ENCODE results near the gene CBS. TPM values are rescaled to one million over a fixed set of nuclear protein-coding genes. Genes with fewer than 3 reads are reported as not detected.
"Not testable (repeated sequence)": the region's sequence is repeated elsewhere in the genome, so short reads cannot be mapped to it uniquely, and the experiment has no call there.

Gene CBS
- total RNA-seq, 1 donor from 2014 or later = 2.7 TPM

DNA sequence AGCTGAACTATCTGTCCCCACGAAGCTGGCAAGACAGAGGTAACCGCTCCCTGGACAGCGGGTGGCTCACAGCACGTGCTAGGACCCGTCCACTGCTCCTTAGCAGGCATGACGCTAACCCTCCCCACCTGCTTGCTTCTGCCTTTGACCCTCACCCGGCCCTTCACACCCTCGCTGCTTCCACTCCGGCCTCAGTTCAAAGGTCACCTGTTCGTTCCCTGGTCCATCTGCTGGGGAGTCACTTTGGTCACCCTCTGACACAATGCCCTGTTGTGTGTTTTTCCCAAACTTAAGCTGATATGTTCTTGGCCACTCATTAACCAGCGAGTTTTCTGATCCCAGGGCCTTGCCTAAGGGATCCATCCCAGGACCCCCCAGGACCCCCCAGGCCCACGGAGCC is 7.6 kb downstream of the CBS start:
- not testable (repeated sequence) for DNase-seq (ENCODE audit: low read depth in 2 of 2)

DNA sequence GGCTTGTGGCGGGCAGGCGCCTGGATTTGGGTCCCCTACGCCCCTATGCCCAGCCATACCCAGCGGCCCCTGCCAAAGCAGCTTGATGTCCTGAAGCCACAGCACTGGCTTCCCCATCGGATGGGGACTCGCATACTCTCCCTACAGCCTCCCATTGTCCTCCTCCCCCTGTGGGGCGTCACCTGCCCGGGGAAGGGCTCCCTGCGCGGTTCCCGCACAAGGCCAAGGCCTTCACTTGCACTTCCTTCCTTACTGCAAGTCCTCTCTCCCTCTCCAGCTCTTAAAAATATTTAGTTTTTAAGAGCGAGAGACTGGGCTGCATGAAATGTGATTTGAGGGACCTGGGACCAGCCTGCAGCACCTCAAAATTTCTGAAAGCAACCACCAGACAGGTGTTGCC is 8.9 kb downstream of the CBS start:
- not testable (repeated sequence) for DNase-seq (ENCODE audit: low read depth in 2 of 2)

DNA sequence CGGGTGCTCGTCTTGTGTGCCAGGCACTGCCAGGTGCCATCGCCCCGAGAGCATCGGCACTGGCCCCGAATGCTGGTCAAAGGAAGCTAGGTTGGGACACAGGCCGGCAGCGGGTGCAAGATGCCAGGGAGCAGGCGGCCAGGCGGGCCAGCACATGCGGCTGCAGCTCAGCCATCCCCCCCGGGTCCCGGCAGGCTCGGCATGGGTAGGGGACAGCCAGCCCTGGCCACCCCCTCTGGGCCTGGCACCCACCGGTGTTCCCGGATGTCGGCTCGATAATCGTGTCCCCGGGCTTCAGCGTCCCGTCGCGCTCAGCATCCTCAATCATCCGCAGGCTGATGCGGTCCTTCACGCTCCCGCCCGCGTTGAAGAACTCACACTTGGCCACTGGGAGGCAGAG is 9.6 kb downstream of the CBS start:
- DNase-seq (ENCODE audit: low read depth in 2 of 2) = not testable (repeated sequence)

DNA sequence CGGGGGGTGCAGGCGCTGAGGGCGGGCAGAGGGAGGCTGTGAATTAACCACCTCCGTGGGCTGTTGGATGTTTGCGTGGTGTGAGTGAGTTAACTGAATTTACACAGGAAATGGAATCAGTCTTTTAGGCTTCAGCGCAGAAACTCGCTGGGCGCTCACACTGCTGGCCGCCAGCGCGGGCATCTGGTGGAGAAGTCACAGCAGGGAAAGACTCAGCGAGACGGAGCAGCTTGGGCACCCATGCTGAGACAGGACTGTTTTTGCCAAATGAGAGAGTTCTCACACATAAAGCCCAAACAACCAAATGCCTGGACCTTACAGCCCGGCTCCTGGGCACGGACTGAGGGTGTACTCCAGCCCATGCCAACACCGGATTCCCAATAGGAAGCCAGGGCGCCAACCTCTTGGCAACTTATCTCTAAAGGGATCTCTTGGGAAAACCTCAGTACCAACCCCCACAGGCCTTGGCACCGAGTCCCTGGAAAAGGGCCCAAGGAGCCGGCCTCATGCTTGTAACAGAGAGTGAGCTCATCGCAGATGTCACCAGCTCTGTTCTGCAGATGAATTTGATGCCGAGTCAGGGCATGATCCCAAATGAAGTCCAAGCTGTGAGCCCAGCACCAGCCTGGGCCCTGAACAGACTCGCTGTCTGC is 11.2 kb downstream of the CBS start:
- DNase-seq (ENCODE audit: low read depth in 2 of 2) = not testable (repeated sequence)

DNA sequence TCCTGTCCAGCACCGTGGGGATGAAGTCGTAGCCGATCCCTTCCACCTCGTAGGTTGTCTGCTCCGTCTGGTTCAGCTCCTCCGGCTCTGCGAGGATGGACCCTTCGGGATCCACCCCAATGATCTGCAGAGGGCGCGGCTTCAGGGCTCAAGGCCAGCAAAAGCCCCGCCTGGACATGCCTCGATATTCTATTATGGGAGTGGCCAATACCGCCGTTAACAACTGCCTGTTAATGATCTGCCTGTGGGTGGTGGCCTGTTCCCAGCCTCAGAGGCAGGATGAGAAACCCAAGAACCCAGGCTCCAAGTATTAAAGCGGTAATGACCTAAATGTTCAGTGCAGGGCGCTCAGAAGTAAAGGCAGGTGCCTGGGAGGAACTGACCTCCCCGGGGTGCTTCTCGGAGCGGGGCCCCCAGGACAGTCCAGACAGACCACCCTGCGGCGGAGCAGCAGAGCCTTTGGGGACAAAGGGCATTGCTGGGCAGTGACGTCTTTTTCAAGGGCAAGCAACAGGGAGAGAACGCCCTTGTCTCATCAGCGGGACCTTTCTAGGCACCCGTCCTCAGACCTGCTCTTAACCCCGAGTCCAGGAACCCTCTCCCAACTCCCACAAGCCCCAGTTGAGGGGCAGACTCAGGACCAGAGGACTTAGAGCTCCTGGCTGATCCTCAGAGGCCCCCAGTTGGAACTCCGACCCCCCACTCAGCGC is 12.5 kb downstream of the CBS start:
- not testable (repeated sequence) for DNase-seq (ENCODE audit: low read depth in 2 of 2)

DNA sequence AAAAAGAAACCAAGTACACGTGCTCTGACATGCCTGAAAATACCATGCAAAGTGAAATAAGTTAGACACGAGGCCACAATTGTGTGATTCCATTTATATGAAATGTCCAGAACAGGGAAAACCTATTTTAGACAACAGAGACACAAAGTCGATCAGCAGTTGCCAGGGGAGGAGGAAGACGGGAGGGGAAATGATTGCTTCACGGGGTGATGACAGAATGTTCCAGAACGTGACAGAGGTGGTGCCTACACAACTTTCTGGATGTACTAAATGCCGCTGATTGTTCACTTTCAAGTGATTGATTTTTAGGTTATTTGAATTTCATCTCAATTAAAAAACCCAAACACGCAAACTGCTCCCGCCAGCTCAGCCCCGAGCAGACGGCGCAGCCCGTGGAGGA is 22.5 kb downstream of the CBS start:
- not testable (repeated sequence) for DNase-seq (ENCODE audit: low read depth in 2 of 2)

DNA sequence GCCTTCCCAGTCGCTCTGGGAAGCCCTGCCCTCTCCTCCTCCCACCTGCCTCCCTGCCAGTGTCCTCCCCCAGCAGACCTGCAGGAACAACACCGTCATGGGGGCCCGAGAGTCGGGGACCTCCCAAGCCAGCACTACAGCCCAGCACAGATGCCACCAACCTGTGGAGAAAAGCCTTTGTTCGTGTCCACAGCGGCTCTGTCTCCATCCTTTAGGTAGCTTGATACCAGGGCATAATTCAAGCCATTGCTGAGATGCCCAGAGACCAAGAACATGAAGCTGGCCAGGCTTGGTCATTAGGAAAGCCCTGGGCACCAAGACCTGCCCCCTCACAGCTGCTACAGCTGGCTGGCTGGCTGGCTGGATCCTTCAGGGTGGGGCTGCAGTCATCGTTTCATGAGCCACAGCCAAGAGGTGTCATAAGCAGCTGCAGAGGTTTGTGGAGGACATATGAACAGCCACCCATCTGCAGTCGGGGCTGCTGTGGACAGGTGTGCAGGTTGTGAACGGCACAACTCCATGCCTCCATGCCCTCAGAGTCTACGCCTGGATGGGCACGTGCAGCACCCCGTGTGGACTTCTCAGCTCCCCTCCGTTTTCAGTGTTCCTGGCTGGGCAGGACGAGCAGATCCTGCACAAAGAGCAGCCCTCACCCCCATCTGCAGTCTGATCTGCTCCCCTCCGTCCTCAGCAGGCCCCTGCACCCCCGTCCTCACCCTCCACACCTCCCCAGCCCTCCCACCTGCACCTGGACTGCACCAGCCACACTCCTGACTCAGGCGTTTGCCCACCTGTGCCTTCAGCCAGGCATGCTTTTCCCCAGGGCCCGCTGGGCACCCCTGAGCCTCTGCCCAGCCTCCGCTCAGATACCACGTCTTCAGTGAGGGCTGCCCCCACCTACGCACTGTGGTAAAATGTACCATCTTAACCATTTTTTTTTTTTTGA is 29.5 kb downstream of the CBS start:
- DNase-seq (ENCODE audit: low read depth in 2 of 2) = not testable (repeated sequence)

DNA sequence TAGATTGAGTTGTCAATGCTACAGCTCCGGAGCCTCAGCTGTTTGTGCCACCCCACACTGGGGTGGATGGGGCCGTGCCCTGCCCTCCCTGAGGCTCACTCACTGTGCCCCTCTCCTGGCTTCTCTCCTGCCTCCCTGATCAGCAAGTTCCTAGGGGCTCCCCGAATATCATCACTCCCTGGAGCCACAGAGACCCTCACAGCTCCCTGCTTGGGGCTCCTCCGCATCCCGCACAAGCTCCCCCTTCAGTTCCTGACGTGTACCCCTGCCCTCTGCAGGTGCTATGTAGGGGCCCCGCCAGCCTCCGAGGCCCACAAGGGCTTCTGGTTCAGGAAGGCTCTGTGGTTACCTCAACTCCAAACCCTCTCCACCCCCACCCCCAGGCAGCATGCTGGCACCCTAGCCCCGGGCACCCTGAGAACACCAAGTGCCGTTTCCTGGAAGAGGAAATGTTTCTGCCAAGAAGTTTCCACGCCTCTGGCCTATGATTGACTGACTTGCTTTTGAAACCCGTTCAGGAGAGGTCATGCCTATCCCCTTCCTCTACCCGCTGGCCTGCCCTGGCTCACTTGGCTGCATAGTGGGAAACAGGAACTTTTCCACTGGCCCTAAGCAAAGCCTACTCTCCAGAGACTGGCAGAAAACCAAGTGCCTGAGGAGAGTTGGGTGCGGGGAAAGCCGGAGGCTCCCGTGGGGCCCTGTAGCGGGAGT is 30.3 kb downstream of the CBS start:
- DNase-seq (ENCODE audit: low read depth in 2 of 2) = not testable (repeated sequence)

DNA sequence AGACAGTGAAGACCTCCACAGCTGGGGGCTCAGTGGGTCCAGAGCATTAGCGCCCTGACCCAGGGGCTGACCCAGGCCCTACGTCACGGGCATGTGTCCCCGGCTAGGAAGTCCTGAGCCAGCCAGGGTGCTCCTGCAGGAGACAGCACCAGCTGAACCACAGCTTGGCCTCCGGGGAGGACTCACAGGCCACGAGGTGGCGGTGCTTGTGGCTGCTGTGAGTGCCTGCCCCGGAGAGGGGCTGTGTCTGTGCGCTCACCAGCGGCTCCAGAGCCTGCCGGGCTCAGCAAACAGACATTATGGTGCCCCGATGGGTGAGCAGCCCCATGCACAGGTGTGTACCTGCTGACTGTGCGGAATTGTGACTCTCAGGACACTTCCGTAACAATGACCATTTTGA is 31.1 kb downstream of the CBS start:
- not testable (repeated sequence) for DNase-seq (ENCODE audit: low read depth in 2 of 2)

DNA sequence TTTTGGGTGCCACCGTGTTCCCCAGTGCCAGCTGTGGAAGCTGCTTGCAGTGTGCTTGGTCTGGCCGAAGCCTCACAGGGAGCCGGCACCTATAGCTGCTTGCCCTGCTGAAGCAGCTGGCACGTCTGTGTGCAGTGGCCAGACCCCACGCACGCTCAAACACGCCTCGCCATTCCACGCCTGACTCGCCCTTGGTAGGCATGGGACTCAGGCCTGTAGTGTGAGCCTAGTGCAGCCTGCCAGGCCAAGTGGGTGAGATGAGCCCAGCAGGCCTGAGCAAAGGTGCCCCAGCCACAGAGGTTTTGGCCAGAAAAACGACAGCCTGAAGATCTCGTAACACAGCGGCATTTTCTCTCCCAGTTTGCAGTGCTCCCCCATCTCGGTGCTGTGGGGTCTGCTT is 32.3 kb downstream of the CBS start:
- DNase-seq (ENCODE audit: low read depth in 2 of 2) = not testable (repeated sequence)

DNA sequence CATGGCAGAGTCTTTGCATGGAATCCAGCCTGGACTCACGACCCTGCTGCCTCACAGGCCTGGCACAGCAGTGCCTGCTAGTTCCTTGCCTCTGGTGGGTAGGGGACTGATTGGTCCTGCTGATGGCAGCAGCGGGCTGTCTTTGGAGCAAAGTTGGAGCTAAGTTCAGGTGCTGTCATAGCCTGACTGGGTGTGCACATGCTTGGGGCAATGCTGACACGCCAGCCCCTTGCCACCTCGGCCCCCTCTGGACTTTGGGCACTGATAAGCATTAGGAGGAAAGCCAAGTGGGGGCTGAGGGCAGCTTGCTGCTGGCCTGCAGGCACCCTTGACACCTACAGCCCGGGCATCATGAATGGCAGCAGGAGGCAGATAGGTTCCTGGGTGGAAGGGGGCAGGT is 33.5 kb downstream of the CBS start:
- not testable (repeated sequence) for DNase-seq (ENCODE audit: low read depth in 2 of 2)

DNA sequence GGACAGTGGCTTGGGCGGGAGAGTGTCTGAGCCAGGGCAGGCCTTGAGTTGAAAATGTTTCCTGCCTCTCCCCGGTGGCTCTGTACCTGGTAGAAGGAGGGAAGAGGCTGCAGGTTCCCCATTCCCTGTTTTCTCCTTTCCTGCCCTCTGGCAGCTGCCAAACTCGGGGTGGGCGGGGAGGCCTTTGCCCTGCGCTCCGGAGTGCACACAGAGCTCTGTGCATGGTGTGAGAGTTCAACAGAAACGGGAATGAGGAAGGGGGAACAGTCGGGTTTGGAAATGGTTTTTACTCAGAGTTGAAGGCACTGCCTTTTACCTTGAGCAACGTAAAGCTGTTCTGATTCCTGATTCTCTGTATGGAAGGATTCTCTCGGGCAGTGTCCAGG is 37.0 kb downstream of the CBS start:
- not testable (repeated sequence) for DNase-seq (ENCODE audit: low read depth in 2 of 2)

DNA sequence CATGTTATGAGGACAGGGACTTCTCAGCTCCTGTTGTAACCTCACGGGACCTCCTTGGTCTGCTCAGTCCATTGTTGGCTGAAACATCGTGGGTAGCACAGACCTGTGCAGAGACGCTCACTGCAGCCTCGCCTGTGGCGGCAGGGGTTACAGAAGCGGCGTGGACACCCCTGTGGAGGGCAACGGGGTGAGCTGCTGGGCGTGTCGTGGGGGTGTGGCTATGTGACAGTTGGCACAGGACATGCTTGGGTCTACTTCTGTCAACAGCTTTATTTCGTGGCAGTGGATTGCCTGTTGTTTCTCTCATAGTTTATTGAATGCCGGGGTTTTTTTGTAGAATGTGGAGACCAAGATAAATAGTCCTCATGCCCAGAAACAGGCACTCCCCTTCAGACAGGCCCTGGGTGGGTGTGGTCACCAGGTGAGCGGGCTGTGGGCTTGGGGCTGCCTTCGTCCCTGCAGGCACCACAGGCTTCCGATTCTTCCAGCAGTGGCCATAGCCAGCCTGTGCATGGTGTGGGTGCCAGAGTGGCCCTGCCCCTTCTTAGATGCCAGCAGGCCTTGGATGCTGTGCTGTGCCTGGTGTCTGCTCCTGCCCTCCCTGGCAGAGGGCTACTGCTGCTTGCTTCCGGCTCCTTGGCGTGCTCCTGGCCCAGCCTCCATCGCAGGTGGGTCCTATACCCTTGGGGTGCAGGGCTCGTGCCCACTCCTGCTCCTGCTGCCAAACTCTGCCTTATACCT is 37.5 kb downstream of the CBS start:
- not testable (repeated sequence) for DNase-seq (ENCODE audit: low read depth in 2 of 2)

DNA sequence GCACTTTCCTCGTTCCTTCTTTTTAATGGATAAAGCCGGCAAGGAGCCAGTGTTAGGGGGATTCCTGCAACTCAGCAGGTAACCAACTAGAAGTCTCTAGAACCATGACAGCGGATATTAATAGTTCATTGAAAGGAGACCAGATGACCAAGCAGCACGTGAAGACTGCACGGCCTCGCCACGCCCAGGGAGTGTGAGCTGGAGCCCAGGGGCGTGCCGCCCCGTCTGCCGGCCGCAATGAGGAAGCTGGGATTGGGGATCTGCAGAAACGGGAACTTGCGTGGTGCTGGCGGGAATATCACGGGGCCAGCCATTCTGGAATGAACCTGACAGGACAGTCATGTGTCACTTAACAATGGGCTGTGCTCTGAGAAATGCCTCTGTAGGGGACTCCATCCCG is 38.7 kb downstream of the CBS start:
- DNase-seq (ENCODE audit: low read depth in 2 of 2) = not testable (repeated sequence)

DNA sequence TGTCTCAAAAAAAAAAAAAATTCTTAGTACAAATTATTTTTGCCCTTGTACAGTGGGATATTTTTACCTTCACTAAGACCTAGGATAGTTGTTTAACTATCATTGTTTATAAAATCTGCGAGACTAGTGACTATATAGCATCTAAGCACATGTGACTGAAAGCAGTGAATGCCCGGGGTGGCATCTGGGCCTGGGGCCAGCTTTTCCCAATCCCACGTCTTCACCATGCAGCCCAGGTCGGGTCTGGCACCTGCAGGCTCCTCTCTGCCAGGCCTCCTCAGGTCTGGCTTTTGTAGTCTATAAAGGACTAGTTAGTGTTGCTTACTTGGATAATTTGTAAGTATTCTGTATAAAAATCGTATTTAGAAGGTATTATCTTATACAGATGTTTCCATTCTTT is 40.8 kb downstream of the CBS start:
- DNase-seq (ENCODE audit: low read depth in 2 of 2) = no peak

DNA sequence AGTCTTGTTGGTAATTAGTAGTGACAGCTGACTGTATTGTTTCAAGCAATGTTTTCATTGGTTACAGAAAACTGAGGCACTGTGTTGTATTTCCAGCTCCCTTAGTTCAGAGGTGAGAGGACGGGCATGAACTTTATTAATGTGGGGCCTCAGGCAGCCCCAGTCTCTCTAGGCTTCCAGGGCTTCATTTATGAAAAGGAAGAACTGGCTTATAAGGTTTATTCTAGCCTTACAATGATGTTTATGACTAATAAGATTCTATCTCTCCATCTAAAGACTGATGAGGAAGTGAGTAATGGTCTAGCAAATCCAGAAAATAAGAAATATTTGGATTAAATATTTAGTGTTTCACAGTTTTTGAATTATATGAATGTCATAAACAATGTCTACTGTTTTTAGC is 41.5 kb downstream of the CBS start:
- peak in 1 of 2 donors; percentile 45 for DNase-seq (ENCODE audit: low read depth in 2 of 2)

DNA sequence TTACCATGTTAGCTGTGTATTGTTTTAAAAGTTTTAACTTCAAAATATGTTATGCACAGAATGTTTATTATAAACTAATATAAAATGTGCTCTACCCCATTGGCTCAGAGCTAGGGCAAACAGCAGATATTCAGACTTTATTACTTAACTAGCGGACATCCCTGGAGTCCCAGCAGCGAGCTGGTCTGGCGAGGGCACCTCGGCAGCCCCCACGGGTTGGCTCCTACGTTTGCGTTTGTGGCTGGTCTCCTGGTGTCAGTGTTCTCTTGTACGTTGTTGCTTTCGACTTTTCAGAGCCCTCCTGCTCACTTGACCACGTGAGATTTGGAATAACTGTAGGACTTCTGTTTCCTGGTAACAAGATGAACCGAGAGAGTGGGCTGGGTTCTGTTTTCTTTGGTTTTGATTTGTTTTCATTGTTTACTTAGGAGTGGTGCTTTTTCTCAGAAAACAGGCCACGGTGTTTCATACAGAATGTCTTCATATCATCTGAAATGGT is 44.5 kb downstream of the CBS start:
- DNase-seq (ENCODE audit: low read depth in 2 of 2) = no peak

DNA sequence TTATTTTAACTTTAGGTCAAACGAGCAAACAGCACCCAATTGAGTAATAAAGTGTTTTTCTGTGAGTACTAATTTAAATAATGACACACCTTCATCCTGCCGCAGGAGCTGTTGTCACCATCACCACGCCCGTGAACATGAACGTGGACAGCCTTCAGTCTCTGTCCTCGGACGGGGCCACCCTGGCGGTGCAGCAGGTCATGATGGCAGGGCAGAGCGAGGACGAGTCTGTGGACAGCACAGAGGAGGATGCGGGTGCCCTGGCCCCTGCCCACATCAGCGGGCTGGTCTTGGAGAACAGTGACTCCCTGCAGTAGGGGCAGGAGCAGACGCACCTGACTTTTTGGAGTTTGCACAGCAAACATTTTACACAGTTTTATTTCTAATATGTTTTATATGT is 45.9 kb downstream of the CBS start:
- no peak for DNase-seq (ENCODE audit: low read depth in 2 of 2)

DNA sequence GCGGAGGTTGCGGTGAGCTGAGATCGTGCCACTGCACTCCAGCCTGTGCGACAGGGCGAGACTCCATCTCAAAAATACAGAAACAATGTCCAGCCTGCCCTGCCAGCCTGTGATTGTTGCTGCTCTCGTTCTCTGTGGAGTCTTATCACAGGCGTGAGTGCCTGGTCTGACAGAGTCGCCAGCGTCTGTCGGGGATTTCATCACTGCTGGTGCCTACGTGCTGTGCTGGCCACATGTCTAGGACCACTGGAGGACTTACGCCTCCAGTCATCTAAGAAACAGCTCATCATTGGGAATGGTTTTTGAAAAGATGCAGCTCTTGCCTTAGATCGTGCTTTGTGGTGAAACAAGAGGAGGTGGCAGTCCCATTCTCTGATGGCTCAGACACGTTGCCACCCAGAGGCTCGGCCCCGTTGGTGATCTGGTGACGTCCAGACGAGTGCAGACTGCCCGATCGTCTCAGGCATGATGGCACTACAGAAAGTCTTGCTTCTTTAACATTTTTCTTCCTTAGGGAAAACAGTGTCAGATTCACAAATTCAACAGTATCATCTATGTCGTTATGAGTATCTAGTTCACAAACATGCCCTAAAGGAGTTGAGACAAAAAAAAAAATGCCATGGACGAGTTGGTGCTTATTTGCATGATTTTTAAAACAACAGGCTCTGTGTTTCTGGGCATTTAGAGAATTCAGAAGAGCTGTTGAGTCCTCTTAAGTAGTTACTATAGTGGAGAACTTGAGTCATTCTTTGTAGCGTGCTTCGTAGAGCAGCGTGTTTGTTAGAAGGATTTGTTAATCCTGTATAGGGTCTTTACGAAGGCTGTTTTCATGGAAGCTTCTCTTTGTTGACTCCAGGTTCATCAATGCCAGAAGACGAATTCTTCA is 47.5 kb downstream of the CBS start:
- DNase-seq (ENCODE audit: low read depth in 2 of 2) = no peak
